WTC11 (cell line): ENCODE measurements around the gene CNOT6. TPM values are rescaled to one million over a fixed set of nuclear protein-coding genes. Genes with fewer than 3 reads are reported as not detected.

ENCODE experiments used
- ATAC-seq: fragments of 200-7000 bp; cut with Tn5 transposase; 2 replicates; pipeline ENCODE4 v1.10.0; 2021; ENCODE audit warnings: mild to moderate bottlenecking, moderate library complexity
- CTCF ChIA-PET: fragments of 300-600 bp; sonication (Branson Sonifier 250); formaldehyde crosslinking; loops from one replicate; lab custom pipeline; 2021; ENCODE audit warnings: antibody characterized with exemption; lab: Charles Lee
- POLR2A ChIA-PET: fragments of 350-600 bp; sonication (Branson Sonifier 250); formaldehyde crosslinking; loops from one replicate; lab custom pipeline; 2021; ENCODE audit warnings: antibody characterized with exemption; lab: Charles Lee
- DNase-seq: peaks from one replicate; pipeline ENCODE4 v3.0.0; 2021; ENCODE audit warnings: low spot score
- H3K27ac Mint-ChIP-seq: 2 replicates; pipeline ENCODE4 v1.8.0; 2021; ENCODE audit warnings: mixed read lengths
- H3K27me3 Mint-ChIP-seq: 2 replicates; pipeline ENCODE4 v1.8.0; 2021; ENCODE audit warnings: low read depth, mild to moderate bottlenecking, moderate library complexity, mixed read lengths
- H3K36me3 Mint-ChIP-seq: 2 replicates; pipeline ENCODE4 v1.8.0; 2021; ENCODE audit warnings: mixed read lengths
- H3K4me1 Mint-ChIP-seq: 2 replicates; pipeline ENCODE4 v1.8.0; 2022; ENCODE audit warnings: mixed read lengths
- H3K4me3 Mint-ChIP-seq: 2 replicates; pipeline ENCODE4 v1.8.0; 2021; ENCODE audit warnings: mild to moderate bottlenecking, moderate library complexity, mixed read lengths
- H3K9me3 Mint-ChIP-seq: 2 replicates; pipeline ENCODE4 v1.8.0; 2021; ENCODE audit warnings: mixed read lengths
- CBFB ChIP-seq: sonication (generic); formaldehyde crosslinking; IDR thresholded peaks from 2 replicates; pipeline ENCODE4 v1.8.1; 2022; ENCODE audit warnings: mild to moderate bottlenecking, low read depth, missing genetic modification reagents
- NR2C2 ChIP-seq: sonication (generic); formaldehyde crosslinking; IDR thresholded peaks from 2 replicates; pipeline ENCODE4 v1.8.0; 2022; ENCODE audit warnings: mild to moderate bottlenecking, missing genetic modification reagents
- PRRX2 ChIP-seq: fragments of 250-450 bp; sonication (Bioruptor Pico); IDR thresholded peaks from 2 replicates; pipeline ENCODE4 v1.8.0; 2021; ENCODE audit warnings: mild to moderate bottlenecking
- SMAD4 ChIP-seq: sonication (generic); formaldehyde crosslinking; IDR thresholded peaks from 2 replicates; pipeline ENCODE4 v1.8.0; 2022; ENCODE audit warnings: mild to moderate bottlenecking, missing genetic modification reagents
- SOX15 ChIP-seq: fragments of 250-450 bp; sonication (Bioruptor Pico); IDR thresholded peaks from 2 replicates; pipeline ENCODE4 v1.9.0; 2021; ENCODE audit warnings: mild to moderate bottlenecking
- ZBTB21 ChIP-seq: sonication (generic); formaldehyde crosslinking; IDR thresholded peaks from 2 replicates; pipeline ENCODE4 v1.8.1; 2023; ENCODE audit warnings: mild to moderate bottlenecking, missing genetic modification reagents, borderline replicate concordance
- ZNF219 ChIP-seq: sonication (generic); formaldehyde crosslinking; IDR thresholded peaks from 2 replicates; pipeline ENCODE4 v1.8.0; 2023; ENCODE audit warnings: missing genetic modification reagents, mild to moderate bottlenecking, borderline replicate concordance
- ZNF423 ChIP-seq: fragments of 250-450 bp; sonication (Bioruptor Pico); IDR thresholded peaks from 2 replicates; pipeline ENCODE4 v2.1.2; 2022; ENCODE audit warnings: mild to moderate bottlenecking, moderate library complexity
- total RNA-seq: library from RNA; stranded (reverse); gene quantifications from 3 replicates; pipeline ENCODE4 v1.2.3, GENCODE V29; 2021
- TF ChIP-seq, protein P1 (sequence below): sonication (generic); formaldehyde crosslinking; IDR thresholded peaks from 2 replicates; pipeline ENCODE4 v1.8.1; 2023; ENCODE audit warnings: mild to moderate bottlenecking, missing genetic modification reagents
- TF ChIP-seq, protein P2 (sequence below): sonication (generic); formaldehyde crosslinking; IDR thresholded peaks from 2 replicates; pipeline ENCODE4 v1.8.1; 2023; ENCODE audit warnings: mild to moderate bottlenecking, missing genetic modification reagents, moderate library complexity
- TF ChIP-seq, protein P3 (sequence below): sonication (generic); formaldehyde crosslinking; IDR thresholded peaks from 2 replicates; pipeline ENCODE4 v1.8.0; 2023; ENCODE audit warnings: missing genetic modification reagents, mild to moderate bottlenecking, borderline replicate concordance
- TF ChIP-seq, protein P4 (sequence below): sonication (generic); formaldehyde crosslinking; IDR thresholded peaks from 2 replicates; pipeline ENCODE4 v1.8.1; 2022; ENCODE audit warnings: mild to moderate bottlenecking, missing genetic modification reagents, moderate library complexity, borderline replicate concordance
- TF ChIP-seq, protein P5 (sequence below): sonication (generic); formaldehyde crosslinking; IDR thresholded peaks from 2 replicates; pipeline ENCODE4 v1.8.0; 2022; ENCODE audit warnings: mild to moderate bottlenecking, missing genetic modification reagents
- TF ChIP-seq, protein P6 (sequence below): fragments of 250-450 bp; sonication (Bioruptor Pico); conservative IDR thresholded peaks from 2 replicates; pipeline ENCODE4 v1.9.0; 2021; ENCODE audit warnings: mild to moderate bottlenecking

CNOT6 gene
- total RNA-seq, 1 experiment from 2014 or later: 41.0 TPM

DNA sequence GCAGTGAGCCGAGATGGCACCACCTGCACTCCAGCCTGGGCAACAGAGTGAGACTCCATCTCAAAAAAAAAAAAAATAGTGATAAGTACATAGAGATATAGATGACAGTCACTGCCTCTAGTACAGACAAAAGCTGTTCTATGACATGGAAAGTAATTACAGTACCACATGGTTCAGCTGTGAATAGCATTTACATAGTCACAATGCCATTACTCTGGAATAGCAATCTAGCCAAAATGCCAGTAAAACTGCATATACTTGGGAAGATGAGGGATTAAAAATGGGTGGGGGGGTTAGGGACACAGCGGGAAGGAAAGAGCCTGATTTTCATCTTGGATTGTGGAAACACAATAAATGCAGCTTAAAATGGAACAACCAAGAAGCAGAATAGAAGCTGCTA lies 39.4 kb upstream of the CNOT6 start (continued):
- TF ChIP-seq, protein P1, sequence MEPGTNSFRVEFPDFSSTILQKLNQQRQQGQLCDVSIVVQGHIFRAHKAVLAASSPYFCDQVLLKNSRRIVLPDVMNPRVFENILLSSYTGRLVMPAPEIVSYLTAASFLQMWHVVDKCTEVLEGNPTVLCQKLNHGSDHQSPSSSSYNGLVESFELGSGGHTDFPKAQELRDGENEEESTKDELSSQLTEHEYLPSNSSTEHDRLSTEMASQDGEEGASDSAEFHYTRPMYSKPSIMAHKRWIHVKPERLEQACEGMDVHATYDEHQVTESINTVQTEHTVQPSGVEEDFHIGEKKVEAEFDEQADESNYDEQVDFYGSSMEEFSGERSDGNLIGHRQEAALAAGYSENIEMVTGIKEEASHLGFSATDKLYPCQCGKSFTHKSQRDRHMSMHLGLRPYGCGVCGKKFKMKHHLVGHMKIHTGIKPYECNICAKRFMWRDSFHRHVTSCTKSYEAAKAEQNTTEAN: no peak
- no peak for TF ChIP-seq SMAD4
- TF ChIP-seq, protein P2, sequence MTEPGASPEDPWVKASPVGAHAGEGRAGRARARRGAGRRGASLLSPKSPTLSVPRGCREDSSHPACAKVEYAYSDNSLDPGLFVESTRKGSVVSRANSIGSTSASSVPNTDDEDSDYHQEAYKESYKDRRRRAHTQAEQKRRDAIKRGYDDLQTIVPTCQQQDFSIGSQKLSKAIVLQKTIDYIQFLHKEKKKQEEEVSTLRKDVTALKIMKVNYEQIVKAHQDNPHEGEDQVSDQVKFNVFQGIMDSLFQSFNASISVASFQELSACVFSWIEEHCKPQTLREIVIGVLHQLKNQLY (CRISPR knock-in tag): no peak
- TF ChIP-seq, all 79 proteins: peak for 0

DNA sequence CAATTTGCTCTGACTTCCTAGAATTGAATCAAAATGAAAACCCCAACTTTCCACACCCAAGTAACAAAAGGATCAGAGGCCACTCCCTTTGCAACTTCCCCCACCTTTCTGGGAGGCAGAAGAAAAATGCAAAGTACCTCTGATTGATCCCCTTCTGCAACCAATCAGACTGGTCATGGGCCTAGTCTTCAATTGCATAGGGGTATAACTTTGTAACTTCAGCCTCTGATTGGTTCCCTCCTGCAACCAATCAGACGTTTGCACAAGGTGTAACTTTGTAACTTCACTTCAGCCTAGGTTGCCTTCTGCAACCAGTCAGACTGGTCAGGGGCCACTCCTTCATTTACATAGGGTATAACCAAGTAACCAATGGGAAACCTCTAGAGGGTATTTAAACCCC lies 38.3 kb upstream of the CNOT6 start:
- ChIA-PET CTCF (no interaction called here), POLR2A (no interaction called here)

More for the DNA sequence above, 38.3 kb upstream of the CNOT6 start:
- peaks cover 9% of the 10 kb centered on the region; the same call in 1 of the 2 replicates for H3K27me3 Mint-ChIP-seq
- ATAC-seq (no peak), DNase-seq (no peak)
- peaks cover 47% of the 10 kb centered on the region for H3K9me3 Mint-ChIP-seq
- no peak overlapping the region for H3K4me3 Mint-ChIP-seq
- TF ChIP-seq ZBTB21 (no peak), CBFB (CRISPR knock-in tag) (no peak), NR2C2 (CRISPR knock-in tag) (no peak), ZNF219 (CRISPR knock-in tag) (no peak), PRRX2 (CRISPR knock-in tag) (no peak), ZNF423 (CRISPR knock-in tag) (no peak), SOX15 (CRISPR knock-in tag) (no peak)
- TF ChIP-seq, protein P3, sequence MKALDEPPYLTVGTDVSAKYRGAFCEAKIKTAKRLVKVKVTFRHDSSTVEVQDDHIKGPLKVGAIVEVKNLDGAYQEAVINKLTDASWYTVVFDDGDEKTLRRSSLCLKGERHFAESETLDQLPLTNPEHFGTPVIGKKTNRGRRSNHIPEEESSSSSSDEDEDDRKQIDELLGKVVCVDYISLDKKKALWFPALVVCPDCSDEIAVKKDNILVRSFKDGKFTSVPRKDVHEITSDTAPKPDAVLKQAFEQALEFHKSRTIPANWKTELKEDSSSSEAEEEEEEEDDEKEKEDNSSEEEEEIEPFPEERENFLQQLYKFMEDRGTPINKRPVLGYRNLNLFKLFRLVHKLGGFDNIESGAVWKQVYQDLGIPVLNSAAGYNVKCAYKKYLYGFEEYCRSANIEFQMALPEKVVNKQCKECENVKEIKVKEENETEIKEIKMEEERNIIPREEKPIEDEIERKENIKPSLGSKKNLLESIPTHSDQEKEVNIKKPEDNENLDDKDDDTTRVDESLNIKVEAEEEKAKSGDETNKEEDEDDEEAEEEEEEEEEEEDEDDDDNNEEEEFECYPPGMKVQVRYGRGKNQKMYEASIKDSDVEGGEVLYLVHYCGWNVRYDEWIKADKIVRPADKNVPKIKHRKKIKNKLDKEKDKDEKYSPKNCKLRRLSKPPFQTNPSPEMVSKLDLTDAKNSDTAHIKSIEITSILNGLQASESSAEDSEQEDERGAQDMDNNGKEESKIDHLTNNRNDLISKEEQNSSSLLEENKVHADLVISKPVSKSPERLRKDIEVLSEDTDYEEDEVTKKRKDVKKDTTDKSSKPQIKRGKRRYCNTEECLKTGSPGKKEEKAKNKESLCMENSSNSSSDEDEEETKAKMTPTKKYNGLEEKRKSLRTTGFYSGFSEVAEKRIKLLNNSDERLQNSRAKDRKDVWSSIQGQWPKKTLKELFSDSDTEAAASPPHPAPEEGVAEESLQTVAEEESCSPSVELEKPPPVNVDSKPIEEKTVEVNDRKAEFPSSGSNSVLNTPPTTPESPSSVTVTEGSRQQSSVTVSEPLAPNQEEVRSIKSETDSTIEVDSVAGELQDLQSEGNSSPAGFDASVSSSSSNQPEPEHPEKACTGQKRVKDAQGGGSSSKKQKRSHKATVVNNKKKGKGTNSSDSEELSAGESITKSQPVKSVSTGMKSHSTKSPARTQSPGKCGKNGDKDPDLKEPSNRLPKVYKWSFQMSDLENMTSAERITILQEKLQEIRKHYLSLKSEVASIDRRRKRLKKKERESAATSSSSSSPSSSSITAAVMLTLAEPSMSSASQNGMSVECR (CRISPR knock-in tag): no peak
- TF ChIP-seq, protein P1: no peak
- TF ChIP-seq, protein P4, sequence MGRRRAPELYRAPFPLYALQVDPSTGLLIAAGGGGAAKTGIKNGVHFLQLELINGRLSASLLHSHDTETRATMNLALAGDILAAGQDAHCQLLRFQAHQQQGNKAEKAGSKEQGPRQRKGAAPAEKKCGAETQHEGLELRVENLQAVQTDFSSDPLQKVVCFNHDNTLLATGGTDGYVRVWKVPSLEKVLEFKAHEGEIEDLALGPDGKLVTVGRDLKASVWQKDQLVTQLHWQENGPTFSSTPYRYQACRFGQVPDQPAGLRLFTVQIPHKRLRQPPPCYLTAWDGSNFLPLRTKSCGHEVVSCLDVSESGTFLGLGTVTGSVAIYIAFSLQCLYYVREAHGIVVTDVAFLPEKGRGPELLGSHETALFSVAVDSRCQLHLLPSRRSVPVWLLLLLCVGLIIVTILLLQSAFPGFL: no peak
- TF ChIP-seq, protein P5, sequence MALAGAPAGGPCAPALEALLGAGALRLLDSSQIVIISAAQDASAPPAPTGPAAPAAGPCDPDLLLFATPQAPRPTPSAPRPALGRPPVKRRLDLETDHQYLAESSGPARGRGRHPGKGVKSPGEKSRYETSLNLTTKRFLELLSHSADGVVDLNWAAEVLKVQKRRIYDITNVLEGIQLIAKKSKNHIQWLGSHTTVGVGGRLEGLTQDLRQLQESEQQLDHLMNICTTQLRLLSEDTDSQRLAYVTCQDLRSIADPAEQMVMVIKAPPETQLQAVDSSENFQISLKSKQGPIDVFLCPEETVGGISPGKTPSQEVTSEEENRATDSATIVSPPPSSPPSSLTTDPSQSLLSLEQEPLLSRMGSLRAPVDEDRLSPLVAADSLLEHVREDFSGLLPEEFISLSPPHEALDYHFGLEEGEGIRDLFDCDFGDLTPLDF (CRISPR knock-in tag): no peak
- TF ChIP-seq, protein P6, sequence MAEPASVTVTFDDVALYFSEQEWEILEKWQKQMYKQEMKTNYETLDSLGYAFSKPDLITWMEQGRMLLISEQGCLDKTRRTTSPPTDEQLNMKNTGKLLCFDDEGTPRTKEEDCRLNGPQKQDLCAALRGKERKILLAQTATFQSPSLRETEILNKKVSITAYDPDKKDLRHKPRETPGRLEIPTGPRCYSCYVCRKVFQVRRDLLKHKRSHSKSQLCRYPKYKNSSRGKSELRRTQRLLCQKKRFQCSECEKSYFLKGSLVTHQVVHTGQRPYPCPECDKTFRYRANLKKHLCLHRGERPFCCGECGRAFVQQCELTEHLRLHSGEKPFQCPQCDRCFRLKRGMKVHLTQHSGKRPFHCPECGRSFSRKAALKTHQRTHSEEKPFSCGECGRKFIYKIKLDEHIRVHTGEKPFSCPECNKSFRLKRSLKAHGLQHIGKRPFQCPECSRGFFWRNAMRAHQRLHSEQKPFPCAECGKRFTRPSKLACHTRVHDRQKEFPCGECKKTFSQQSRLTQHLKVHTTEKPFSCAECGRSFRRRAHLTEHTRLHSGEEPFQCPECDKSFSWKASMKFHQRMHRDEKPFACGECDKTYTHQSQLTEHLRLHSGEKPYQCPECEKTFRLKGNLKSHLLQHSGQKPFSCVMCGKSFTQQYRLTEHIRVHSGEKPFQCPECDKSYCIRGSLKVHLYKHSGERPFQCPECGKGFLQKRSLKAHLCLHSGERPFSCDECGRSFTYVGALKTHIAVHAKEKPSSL (CRISPR knock-in tag): no peak
- TF ChIP-seq, all 79 proteins: peak for 0
- Mint-ChIP-seq H3K27ac (no peak overlapping the region), H3K36me3 (peaks cover 35% of the 10 kb centered on the region), H3K4me1 (no peaks in the 10 kb centered on the region)
